GM12873 (cell line): Measurements from ENCODE around the gene STRIT1.

ENCODE experiments used
- TF ChIP-seq, protein P1 (sequence below): IDR thresholded peaks from 2 replicates; pipeline ENCODE4 v1.5.1; 2012; ENCODE audit warnings: low read depth, mild to moderate bottlenecking, moderate library complexity, low read length, control low read depth; ENCODE audit not compliant: insufficient read depth; ENCODE audit errors: missing control alignments

STRIT1 gene

DNA sequence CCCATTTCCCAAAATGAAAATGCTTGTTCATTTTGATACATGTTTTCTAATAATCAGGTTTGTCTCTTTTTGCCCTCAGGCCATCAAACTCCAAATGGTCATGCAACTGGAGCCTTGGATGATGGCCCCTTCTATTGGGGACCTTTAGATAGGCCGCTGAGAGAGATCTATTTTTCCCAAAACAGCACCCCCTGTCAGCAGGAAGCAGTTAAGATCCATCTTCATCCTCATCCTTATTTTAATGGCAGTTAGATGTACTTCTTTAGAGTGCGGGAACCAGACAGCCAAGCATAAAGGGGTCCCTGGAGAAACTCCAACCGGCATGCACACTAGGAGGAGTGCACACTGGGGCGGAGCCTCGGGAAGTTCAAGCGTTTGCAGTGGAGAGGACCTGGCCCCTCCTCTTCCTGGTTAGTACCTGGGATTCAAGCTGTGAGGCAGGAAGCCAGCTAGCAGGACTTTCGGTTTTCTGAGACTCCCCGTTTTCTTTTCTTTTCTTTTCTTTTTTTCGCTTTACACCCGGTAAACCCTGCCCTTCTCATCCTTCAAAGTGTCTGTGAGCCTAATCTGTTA is 31.9 kb upstream of the STRIT1 start:
- TF ChIP-seq, protein P1, sequence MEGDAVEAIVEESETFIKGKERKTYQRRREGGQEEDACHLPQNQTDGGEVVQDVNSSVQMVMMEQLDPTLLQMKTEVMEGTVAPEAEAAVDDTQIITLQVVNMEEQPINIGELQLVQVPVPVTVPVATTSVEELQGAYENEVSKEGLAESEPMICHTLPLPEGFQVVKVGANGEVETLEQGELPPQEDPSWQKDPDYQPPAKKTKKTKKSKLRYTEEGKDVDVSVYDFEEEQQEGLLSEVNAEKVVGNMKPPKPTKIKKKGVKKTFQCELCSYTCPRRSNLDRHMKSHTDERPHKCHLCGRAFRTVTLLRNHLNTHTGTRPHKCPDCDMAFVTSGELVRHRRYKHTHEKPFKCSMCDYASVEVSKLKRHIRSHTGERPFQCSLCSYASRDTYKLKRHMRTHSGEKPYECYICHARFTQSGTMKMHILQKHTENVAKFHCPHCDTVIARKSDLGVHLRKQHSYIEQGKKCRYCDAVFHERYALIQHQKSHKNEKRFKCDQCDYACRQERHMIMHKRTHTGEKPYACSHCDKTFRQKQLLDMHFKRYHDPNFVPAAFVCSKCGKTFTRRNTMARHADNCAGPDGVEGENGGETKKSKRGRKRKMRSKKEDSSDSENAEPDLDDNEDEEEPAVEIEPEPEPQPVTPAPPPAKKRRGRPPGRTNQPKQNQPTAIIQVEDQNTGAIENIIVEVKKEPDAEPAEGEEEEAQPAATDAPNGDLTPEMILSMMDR: no peak

DNA sequence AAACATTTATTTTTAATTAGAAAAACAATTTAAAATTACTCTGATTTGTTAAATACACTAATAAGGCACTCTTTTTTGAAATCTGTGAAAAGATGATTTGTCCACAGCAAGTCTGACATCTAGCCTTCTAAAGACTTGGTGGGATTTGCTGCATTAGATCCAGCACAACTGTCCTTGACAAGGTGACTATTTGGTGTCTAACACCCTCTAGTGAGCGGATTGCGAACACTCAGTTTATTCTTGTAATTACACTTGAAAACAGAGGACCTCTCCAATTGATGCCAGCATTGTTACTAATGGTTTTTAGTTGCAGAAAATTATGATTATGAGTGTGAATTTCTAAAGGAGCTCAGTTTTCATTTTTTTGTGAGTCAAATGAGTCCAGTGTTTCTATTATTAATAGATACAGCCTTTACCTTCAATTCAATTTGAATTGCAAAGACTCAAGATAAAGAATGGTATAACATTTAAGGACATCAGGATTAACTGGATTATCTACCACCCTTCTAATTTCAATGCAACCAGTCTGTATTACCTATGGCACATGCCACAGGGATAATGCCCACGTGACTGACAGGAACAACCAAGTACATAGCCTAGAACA is 29.7 kb upstream of the STRIT1 start:
- TF ChIP-seq, protein P1: peak; percentile 60

DNA sequence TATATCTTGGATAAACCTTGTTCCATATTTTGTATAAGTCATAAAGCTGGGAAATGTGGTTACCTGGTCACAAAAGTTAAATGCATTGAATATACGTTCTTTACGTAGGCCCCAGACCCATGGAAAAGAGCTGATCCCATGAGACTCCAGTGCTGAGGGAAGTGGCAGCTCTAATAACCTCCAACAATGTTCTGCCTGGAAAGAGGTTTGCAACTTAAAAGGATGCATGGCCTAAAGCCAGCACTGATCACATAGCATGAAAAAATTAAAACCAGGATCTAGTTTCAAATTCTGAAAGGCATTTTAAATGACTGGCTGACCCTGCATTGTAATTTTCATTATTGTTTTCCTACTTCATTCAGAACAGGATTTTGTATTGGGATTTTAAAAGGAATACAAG is 27.9 kb upstream of the STRIT1 start:
- TF ChIP-seq, protein P1: no peak

DNA sequence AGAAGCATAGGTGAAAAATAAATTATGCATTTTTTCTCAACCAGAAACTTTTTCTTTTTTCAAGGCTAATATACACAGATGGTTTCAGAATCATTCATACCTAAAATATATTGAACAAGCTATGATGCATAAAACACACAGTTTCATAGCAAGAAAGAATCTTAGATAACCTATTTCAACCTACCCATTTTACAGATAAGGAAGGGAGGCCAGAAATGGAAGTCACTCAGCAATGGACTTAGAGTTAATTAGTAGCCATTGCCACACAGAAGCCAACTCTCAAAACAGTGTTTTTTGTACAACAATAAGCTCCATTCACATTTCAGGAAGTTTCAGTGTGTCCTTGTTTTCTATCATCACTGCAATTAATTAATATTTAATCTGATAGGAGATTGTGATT is 27.5 kb upstream of the STRIT1 start:
- TF ChIP-seq, protein P1: no peak

DNA sequence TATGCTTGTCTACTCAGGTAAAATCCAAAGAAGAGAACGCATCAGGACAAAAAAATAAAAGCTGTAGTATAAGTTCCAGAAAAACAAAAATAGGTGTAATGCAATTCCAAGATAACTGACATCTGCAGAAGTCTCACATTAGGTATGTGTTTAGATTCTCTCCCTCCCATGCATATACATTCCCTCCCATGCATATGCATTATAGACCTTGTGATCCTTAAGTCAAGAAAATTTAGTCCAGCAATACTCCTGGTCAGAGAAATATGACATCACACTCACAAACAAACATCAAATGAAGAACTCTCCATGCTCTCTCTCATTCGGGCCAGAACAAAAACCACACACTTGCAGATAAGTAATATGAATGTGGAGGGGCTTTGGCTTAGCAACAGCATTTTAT is 25.3 kb upstream of the STRIT1 start:
- TF ChIP-seq, protein P1: no peak

DNA sequence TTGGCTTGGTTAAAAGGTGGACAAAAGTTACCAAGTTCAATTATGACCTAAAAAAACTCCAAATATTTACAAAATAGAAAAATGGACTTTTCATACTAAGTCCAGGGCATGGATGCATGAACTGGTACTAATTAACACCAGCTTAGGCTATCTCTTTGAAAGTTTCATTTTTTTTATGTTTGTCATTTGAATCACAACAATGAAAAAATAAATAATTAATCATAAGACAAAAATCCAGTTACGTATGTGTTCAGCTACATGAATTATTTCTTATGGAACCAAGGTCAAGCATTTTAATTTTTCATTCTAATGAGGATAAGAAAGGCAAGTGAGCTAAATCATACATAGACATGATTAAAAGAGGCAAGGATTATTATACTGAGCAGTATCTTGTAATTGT is 23.7 kb upstream of the STRIT1 start:
- TF ChIP-seq, protein P1: no peak

DNA sequence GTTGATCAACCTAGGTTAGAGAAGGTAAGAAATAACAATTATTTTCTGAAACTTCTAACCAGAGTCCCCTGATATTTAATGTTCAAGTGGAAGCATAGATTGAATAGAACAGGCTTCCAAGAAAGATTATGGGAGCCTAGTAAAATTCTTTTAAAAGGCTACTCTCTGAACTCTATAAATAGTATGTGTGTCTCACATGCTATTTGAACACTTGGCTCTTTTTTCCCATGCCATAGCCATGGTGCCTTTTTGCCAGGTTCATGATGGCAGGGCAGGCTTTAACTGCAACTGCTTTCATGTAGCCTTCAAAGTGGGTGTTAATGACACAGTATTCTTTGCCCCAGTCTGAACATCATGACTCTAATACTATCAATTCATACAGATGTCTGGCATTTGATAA is 22.9 kb upstream of the STRIT1 start:
- TF ChIP-seq, protein P1: no peak
